Astrocyte (in vitro differentiated cells and primary cell): ENCODE measurements around the gene KRT79.

Experiments used
- CTCF ChIP-seq: IDR thresholded peaks from 2 replicates; pipeline ENCODE4 v1.5.1; 2011; ENCODE audit warnings: low read depth, mild to moderate bottlenecking, inconsistent platforms, low read length, moderate library complexity; ENCODE audit not compliant: insufficient read depth
- EZH2 ChIP-seq: IDR thresholded peaks from 2 replicates; pipeline ENCODE4 v1.6.1; 2012; ENCODE audit warnings: mild to moderate bottlenecking, low read length, inconsistent platforms; ENCODE audit not compliant: insufficient read depth

- TF ChIP-seq CTCF, result no peak
- TF ChIP-seq EZH2, result no peak
Measured at GRCh38 chr12:52792185-52793029, 41.7 kb downstream of the KRT79 start.
